SK-N-SH treated with all-trans-retinoic acid at 6 μM for 48 hours (cell line): Measurements from ENCODE around the gene OR1N2.
A peak's percentile ranks its signal among the peaks of the same experiment; 100 is the strongest.
"Not testable (repeated sequence)": the region's sequence is repeated elsewhere in the genome, so short reads cannot be mapped to it uniquely, and the experiment has no call there.

Source experiments
- ATAC-seq: fragments of 200-7000 bp; cut with Tn5 transposase; 3 replicates; pipeline ENCODE4 v1.9.1; 2020; ENCODE audit warnings: mild to moderate bottlenecking, moderate library complexity
- CSDC2 ChIP-seq: fragments of 250-450 bp; sonication (Bioruptor Pico); IDR thresholded peaks from 2 replicates; pipeline ENCODE4 v1.5.0; 2020; ENCODE audit warnings: mild to moderate bottlenecking, moderate library complexity
- GLIS3 ChIP-seq: fragments of 250-450 bp; sonication (Bioruptor Pico); IDR thresholded peaks from 2 replicates; pipeline ENCODE4 v1.5.0; 2020; ENCODE audit warnings: mild to moderate bottlenecking, moderate library complexity
- ISL1 ChIP-seq: fragments of 250-450 bp; sonication (Bioruptor Pico); IDR thresholded peaks from 2 replicates; pipeline ENCODE4 v2.1.2; 2022; ENCODE audit warnings: mild to moderate bottlenecking, moderate library complexity
- OSR1 ChIP-seq: fragments of 250-450 bp; sonication (Bioruptor Pico); IDR thresholded peaks from 2 replicates; pipeline ENCODE4 v1.8.0; 2022; ENCODE audit warnings: moderate library complexity, mild to moderate bottlenecking, inconsistent platforms
- PPARA ChIP-seq: fragments of 250-450 bp; sonication (Bioruptor Pico); IDR thresholded peaks from 2 replicates; pipeline ENCODE4 v1.5.0; 2020; ENCODE audit warnings: mild to moderate bottlenecking, borderline replicate concordance
- RARB ChIP-seq: fragments of 250-450 bp; sonication (Bioruptor Pico); IDR thresholded peaks from 2 replicates; pipeline ENCODE4 v1.8.0; 2021; ENCODE audit warnings: mild to moderate bottlenecking, moderate library complexity
- SNAI2 ChIP-seq: fragments of 250-450 bp; sonication (Bioruptor Pico); IDR thresholded peaks from 2 replicates; pipeline ENCODE4 v1.5.0; 2020; ENCODE audit warnings: mild to moderate bottlenecking, moderate library complexity
- TCF4 ChIP-seq: fragments of 250-450 bp; sonication (Bioruptor Pico); IDR thresholded peaks from 2 replicates; pipeline ENCODE4 v1.8.0; 2021; ENCODE audit warnings: mild to moderate bottlenecking, moderate library complexity, borderline replicate concordance
- TOX ChIP-seq: fragments of 250-450 bp; sonication (Bioruptor Pico); IDR thresholded peaks from 2 replicates; pipeline ENCODE4 v1.8.0; 2021; ENCODE audit warnings: mild to moderate bottlenecking, moderate library complexity, borderline replicate concordance
- ZC3H10 ChIP-seq: fragments of 250-450 bp; sonication (Bioruptor Pico); IDR thresholded peaks from 2 replicates; pipeline ENCODE4 v1.5.1; 2021; ENCODE audit warnings: mild to moderate bottlenecking, moderate library complexity
- ZFP3 ChIP-seq: fragments of 250-450 bp; sonication (Bioruptor Pico); IDR thresholded peaks from 2 replicates; pipeline ENCODE4 v1.5.0; 2020; ENCODE audit warnings: mild to moderate bottlenecking, moderate library complexity
- ZFP30 ChIP-seq: fragments of 450-650 bp; formaldehyde crosslinking; IDR thresholded peaks from 2 replicates; pipeline ENCODE4 v1.5.0; 2022; ENCODE audit warnings: mild to moderate bottlenecking, moderate library complexity
- ZNF565 ChIP-seq: fragments of 450-650 bp; formaldehyde crosslinking; conservative IDR thresholded peaks from 2 replicates; pipeline ENCODE4 v1.5.0; 2020; ENCODE audit warnings: low read depth, mild to moderate bottlenecking, moderate library complexity
- TF ChIP-seq, protein P1 (sequence below): fragments of 250-450 bp; sonication (Bioruptor Pico); IDR thresholded peaks from 2 replicates; pipeline ENCODE4 v1.5.0; 2020; ENCODE audit warnings: mild to moderate bottlenecking, moderate library complexity
- TF ChIP-seq, protein P2 (sequence below): fragments of 250-450 bp; sonication (Bioruptor Pico); IDR thresholded peaks from 2 replicates; pipeline ENCODE4 v1.8.0; 2020; ENCODE audit warnings: mild to moderate bottlenecking, moderate library complexity, borderline replicate concordance
- TF ChIP-seq, protein P3 (sequence below): fragments of 250-450 bp; sonication (Bioruptor Pico); IDR thresholded peaks from 2 replicates; pipeline ENCODE4 v1.5.1; 2021; ENCODE audit warnings: mild to moderate bottlenecking, moderate library complexity
- TF ChIP-seq, protein P4 (sequence below): fragments of 250-450 bp; sonication (Bioruptor Pico); IDR thresholded peaks from 2 replicates; pipeline ENCODE4 v1.8.0; 2021; ENCODE audit warnings: low read depth, mild to moderate bottlenecking, moderate library complexity, borderline replicate concordance

Gene OR1N2

DNA sequence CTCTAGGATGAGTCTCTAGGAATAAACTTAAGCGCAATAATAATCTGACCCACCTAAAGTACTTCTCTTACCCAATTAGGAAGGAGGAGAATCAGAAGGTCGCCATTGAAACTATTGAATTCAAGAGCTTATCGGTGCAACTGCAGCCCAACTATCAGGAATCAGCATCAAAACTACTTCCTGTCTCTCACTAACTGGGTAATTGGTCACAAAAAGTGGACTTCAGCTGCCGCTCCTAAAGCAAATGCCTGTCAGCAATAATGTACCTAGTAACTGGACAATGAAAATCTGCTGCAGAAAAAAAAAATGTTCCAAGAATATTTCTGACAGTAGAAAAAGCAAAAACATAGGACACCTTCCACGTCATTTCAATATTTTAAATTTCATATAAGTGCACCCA, 27.0 kb downstream of the OR1N2 start:
- ATAC-seq: peak; percentile 30; the same call in 2 of the 3 replicates
- no peak for TF ChIP-seq GLIS3 (CRISPR knock-in tag)
- no peak for TF ChIP-seq TOX (CRISPR knock-in tag)
- TF ChIP-seq, protein P1, sequence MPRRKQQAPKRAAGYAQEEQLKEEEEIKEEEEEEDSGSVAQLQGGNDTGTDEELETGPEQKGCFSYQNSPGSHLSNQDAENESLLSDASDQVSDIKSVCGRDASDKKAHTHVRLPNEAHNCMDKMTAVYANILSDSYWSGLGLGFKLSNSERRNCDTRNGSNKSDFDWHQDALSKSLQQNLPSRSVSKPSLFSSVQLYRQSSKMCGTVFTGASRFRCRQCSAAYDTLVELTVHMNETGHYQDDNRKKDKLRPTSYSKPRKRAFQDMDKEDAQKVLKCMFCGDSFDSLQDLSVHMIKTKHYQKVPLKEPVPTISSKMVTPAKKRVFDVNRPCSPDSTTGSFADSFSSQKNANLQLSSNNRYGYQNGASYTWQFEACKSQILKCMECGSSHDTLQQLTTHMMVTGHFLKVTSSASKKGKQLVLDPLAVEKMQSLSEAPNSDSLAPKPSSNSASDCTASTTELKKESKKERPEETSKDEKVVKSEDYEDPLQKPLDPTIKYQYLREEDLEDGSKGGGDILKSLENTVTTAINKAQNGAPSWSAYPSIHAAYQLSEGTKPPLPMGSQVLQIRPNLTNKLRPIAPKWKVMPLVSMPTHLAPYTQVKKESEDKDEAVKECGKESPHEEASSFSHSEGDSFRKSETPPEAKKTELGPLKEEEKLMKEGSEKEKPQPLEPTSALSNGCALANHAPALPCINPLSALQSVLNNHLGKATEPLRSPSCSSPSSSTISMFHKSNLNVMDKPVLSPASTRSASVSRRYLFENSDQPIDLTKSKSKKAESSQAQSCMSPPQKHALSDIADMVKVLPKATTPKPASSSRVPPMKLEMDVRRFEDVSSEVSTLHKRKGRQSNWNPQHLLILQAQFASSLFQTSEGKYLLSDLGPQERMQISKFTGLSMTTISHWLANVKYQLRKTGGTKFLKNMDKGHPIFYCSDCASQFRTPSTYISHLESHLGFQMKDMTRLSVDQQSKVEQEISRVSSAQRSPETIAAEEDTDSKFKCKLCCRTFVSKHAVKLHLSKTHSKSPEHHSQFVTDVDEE (CRISPR knock-in tag): no peak
- TF ChIP-seq ZFP3 (CRISPR knock-in tag): no peak
- no peak for TF ChIP-seq ZFP30 (CRISPR knock-in tag)
- no peak for TF ChIP-seq CSDC2 (CRISPR knock-in tag)
- no peak for TF ChIP-seq SNAI2 (CRISPR knock-in tag)
- TF ChIP-seq, protein P2, sequence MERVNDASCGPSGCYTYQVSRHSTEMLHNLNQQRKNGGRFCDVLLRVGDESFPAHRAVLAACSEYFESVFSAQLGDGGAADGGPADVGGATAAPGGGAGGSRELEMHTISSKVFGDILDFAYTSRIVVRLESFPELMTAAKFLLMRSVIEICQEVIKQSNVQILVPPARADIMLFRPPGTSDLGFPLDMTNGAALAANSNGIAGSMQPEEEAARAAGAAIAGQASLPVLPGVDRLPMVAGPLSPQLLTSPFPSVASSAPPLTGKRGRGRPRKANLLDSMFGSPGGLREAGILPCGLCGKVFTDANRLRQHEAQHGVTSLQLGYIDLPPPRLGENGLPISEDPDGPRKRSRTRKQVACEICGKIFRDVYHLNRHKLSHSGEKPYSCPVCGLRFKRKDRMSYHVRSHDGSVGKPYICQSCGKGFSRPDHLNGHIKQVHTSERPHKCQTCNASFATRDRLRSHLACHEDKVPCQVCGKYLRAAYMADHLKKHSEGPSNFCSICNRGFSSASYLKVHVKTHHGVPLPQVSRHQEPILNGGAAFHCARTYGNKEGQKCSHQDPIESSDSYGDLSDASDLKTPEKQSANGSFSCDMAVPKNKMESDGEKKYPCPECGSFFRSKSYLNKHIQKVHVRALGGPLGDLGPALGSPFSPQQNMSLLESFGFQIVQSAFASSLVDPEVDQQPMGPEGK: no peak
- TF ChIP-seq OSR1 (CRISPR knock-in tag): no peak
- TF ChIP-seq, protein P3, sequence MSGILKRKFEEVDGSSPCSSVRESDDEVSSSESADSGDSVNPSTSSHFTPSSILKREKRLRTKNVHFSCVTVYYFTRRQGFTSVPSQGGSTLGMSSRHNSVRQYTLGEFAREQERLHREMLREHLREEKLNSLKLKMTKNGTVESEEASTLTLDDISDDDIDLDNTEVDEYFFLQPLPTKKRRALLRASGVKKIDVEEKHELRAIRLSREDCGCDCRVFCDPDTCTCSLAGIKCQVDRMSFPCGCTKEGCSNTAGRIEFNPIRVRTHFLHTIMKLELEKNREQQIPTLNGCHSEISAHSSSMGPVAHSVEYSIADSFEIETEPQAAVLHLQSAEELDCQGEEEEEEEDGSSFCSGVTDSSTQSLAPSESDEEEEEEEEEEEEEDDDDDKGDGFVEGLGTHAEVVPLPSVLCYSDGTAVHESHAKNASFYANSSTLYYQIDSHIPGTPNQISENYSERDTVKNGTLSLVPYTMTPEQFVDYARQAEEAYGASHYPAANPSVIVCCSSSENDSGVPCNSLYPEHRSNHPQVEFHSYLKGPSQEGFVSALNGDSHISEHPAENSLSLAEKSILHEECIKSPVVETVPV (CRISPR knock-in tag): no peak
- TF ChIP-seq, protein P4, sequence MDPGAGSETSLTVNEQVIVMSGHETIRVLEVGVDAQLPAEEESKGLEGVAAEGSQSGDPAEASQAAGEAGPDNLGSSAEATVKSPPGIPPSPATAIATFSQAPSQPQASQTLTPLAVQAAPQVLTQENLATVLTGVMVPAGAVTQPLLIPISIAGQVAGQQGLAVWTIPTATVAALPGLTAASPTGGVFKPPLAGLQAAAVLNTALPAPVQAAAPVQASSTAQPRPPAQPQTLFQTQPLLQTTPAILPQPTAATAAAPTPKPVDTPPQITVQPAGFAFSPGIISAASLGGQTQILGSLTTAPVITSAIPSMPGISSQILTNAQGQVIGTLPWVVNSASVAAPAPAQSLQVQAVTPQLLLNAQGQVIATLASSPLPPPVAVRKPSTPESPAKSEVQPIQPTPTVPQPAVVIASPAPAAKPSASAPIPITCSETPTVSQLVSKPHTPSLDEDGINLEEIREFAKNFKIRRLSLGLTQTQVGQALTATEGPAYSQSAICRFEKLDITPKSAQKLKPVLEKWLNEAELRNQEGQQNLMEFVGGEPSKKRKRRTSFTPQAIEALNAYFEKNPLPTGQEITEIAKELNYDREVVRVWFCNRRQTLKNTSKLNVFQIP (CRISPR knock-in tag): no peak
- no peak for TF ChIP-seq RARB
- TF ChIP-seq ZNF565 (CRISPR knock-in tag): no peak
- no peak for TF ChIP-seq PPARA (CRISPR knock-in tag)
- no peak for TF ChIP-seq ISL1
- no peak for TF ChIP-seq ZC3H10 (CRISPR knock-in tag)
- no peak for TF ChIP-seq TCF4 (CRISPR knock-in tag)
- TF ChIP-seq, all 23 proteins: peak for 0

DNA sequence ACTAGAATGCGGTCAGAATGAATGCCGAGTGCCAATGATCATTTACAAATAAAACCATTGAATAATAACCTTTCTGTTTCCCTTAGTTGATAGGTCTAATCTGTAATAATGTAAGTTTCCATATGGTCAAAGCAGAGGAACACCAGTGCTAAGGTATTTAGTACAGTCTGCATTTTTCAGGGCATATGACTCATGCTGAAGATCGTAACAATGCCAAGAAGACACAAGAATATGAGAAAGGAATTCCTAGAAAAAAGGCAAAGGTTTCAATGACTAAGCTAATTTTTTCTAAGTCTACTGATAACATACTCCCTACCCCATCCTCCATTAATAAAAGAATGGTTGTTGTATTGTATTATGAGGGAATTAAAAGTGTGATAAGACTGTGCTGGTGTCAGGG, 27.4 kb downstream of the OR1N2 start:
- peak; percentile 92 for ATAC-seq
- TF ChIP-seq PPARA (CRISPR knock-in tag): no peak
- peak; percentile 15; the same call in 1 of the 2 replicates for TF ChIP-seq ISL1
- TF ChIP-seq, all 23 proteins: peak for 1

DNA sequence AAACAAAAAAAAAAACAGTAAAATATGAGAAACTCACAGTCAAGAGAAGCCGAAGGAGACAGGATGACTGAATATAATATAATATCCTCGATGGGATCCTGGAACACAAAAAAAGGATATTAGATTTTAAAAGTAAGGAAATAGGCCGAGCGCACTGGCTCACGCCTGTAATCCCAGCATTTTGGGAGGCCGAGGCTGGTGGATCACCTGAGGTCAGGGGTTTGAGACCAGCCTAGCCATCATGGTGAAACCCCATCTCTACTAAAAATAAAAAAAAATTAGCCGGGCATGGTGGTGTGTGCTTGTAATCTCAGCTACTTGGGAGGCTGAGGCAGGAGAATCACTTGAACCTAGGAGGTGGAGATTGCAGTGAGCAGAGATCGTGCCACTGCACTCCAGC, 30.4 kb downstream of the OR1N2 start, which contains the start of gene OR1L8:
OR1L8 (minus strand) TSS at position 101 of the 400 bp plus-strand sequence. CDS start 14,907 bp downstream, outside the sequence.
- ATAC-seq: not testable (repeated sequence)
